WI38 (cell line): Measurements from ENCODE around the gene MACF1.

ENCODE experiments used
- H3K4me3 ChIP-seq: 2 replicates; pipeline ENCODE4 v1.5.1; 2011; ENCODE audit warnings: low read depth, mild to moderate bottlenecking, control low read depth, low read length
- TF ChIP-seq, protein P1 (sequence below): IDR thresholded peaks from 2 replicates; pipeline ENCODE4 v1.5.1; 2012; ENCODE audit warnings: low read depth, mild to moderate bottlenecking, control low read depth, low read length

MACF1 gene

DNA sequence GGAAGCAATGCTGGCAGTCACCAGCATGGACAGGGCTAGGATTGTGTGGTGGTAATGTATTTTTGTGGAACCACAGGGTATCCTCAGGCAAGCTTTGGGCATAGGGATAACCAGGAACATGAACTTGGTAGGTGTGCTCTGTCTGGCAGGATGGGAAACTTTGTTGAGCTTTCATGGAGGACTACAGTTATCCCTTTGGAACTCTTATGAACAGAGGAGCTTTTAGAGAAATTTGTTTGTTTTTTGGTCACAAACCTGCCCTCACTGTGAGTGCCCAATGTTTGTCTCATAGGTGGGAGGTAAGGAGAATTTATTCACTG is 54.4 kb downstream of the MACF1 start:
- TF ChIP-seq, protein P1, sequence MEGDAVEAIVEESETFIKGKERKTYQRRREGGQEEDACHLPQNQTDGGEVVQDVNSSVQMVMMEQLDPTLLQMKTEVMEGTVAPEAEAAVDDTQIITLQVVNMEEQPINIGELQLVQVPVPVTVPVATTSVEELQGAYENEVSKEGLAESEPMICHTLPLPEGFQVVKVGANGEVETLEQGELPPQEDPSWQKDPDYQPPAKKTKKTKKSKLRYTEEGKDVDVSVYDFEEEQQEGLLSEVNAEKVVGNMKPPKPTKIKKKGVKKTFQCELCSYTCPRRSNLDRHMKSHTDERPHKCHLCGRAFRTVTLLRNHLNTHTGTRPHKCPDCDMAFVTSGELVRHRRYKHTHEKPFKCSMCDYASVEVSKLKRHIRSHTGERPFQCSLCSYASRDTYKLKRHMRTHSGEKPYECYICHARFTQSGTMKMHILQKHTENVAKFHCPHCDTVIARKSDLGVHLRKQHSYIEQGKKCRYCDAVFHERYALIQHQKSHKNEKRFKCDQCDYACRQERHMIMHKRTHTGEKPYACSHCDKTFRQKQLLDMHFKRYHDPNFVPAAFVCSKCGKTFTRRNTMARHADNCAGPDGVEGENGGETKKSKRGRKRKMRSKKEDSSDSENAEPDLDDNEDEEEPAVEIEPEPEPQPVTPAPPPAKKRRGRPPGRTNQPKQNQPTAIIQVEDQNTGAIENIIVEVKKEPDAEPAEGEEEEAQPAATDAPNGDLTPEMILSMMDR: no peak
- H3K4me3 ChIP-seq: no peak overlapping the region

DNA sequence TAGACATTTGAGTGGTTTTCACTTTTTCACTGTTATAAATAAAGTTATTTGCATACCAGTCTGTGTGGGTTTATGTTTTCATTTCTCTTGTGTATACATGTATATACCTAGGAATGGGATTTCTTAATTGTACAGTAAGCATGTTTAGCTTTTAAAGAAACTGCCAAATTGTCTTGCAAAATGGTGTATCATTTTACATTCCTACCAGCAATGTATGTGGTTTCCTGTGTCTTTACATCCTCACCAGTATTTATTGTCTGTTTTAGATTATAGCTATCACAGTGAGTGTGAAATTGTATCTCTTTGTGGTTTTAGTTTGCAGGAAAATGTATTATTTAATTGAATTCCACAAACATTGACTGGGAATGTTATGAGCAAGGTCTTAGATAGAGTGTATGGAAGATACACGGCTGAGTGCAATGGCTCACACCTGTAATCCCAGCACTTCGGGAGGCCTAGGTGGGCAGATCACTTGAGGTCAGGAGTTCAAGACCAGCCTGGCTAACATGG is 57.3 kb downstream of the MACF1 start:
- no peak overlapping the region for H3K4me3 ChIP-seq
- TF ChIP-seq, protein P1: no peak

DNA sequence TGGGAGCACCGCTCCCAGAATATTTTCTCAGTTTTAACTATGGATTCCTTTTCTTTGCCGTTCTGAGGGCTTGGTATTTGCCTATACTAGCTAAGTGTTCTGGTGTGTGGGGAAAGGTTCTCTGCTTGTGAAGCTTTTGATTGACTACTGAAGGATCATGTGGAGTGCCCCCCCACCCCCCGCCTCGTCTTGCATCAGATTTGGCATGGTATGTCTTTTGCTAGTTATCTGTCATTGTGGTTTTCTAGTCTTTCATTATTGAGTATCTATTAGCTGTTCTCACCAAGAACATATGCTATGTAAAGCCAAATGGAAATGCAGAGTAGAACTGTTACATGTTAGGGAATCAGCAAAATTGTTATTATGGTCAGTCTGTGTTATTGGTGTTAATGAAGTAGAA is 58.3 kb downstream of the MACF1 start:
- TF ChIP-seq, protein P1: no peak
- no peak overlapping the region for H3K4me3 ChIP-seq

DNA sequence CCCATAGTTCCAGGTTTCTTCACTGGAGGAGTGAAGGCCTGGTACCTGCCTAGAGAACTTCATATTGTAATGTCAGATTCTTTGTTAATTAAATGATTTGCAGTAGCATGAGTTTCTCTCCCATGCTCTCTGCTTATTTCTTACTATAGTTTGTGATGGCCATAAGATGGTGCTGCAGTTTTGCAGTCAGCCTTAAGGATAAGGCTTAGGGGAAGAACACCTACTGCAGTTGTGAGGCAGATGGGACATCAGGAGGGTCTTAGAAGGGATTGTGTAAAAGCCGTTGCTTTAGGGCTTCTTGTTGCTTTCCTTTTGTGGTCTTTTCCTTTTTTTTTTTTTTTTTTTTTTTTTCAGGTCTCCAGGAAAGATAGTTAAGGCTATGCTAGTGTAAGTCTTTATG is 61.8 kb downstream of the MACF1 start:
- no peak overlapping the region for H3K4me3 ChIP-seq
- TF ChIP-seq, protein P1: no peak

DNA sequence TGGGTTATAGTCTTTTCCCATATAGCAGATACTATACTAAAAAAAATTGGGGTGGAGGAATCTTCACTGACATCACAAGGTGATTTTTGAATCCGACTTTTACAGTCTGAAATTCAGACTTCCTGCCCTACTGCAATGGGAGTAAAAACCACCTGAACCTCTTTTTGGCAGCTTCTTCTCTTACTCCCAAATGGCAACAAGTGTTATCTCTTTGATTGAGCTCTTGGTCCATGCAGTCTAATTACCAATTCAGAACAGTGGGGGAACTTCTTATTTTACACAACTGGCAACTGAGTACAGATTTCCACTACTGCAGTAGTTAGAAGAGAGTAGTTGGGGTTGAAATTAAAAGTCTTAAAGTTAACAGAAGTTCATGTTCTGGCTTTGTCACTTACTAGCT is 62.3 kb downstream of the MACF1 start:
- TF ChIP-seq, protein P1: no peak
- H3K4me3 ChIP-seq: no peak overlapping the region

DNA sequence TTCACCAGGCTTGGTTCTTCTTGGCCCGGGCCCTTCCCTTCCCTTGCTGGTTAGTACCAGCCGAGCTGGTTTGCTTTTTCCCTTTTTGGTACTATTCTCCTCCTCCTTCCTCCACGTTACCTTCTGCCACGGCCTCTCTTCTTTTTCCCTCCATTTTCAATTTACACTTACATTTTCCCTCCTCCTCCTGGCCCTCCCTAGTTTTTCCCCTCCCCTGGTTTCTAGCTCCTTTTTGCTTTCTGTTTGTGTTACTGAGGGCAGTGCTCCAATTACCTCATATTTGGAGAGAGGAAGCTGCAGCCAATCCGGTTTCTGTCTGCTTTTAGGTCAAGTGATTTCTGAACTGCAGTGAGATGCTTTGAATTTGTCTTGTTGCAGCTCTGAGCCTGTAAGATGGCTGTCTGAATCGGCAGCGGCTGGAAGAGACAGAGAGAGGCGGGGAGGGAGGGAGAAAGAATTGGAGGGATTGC is 63.7 kb downstream of the MACF1 start:
- TF ChIP-seq, protein P1: no peak
- peak overlapping the region; percentile 48 for H3K4me3 ChIP-seq

DNA sequence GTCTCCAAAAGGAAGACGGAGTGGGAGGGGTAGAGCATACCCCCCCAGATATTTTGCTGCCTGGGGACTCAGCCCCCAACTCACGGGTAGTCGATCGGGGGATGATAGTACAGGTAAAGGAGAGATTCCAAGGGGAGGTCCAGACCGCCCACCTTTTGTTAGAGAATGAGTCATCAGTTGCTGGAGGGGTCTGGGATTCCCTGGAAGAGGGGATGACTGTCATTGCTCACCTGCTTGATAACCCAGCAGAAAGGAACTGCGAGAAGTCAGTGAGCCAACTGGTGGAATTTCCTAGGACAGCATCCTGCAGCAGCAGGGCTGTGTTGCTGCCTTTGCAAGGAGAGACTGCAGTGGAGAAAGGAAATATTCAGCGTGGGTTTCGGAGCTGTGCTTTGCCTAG is 64.4 kb downstream of the MACF1 start:
- TF ChIP-seq, protein P1: no peak
- peak overlapping the region; percentile 48 for H3K4me3 ChIP-seq
